ENCODE data around the gene GRIP2.

The GRIP2 gene

GRCh38 chr3:14487086-14487485, 53.1 kb downstream of the GRIP2 start (continued):
- TF ChIP-seq OVOL3 (tag by site-specific recombination; IDR thresholded peaks at IDR 0.05) (no peak), ZNF148 (tag by site-specific recombination; IDR thresholded peaks at IDR 0.05; ENCODE audit: borderline replicate concordance) (no peak), ZNF580 (tag by site-specific recombination; IDR thresholded peaks at IDR 0.05) (no peak), ZFP37 (tag by site-specific recombination; IDR thresholded peaks at IDR 0.05) (no peak), ZNF48 (tag by site-specific recombination; IDR thresholded peaks at IDR 0.05) (no peak), ZNF398 (tag by site-specific recombination; IDR thresholded peaks at IDR 0.05) (no peak)

GRCh38 chr3:14486460-14486859, 53.7 kb downstream of the GRIP2 start:
- Histone ChIP-seq H3K36me3 (ENCODE audit: control insufficient read depth in 2 of 2, insufficient read depth in 1 of 2, low read length in 2 of 2) (peaks cover 4 to 19% of the 10 kb centered on the region in 2 experiments; a peak in 2 of 3 replicates), H3K4me3 (ENCODE audit: low read depth, low read length) (no peak overlapping the region), H3K27ac (ENCODE audit: extremely low read depth, low read depth, low read length) (no peak overlapping the region), H3K4me1 (ENCODE audit: control insufficient read depth, insufficient read depth, low read length) (no peaks in the 10 kb centered on the region), H3K9me3 (ENCODE audit: control insufficient read depth, insufficient read depth, low read depth, low read length) (no peaks in the 10 kb centered on the region)
- POLR2A ChIA-PET: no interaction called here
- no peak for TF ChIP-seq ZBTB7A (tag by site-specific recombination; IDR thresholded peaks at IDR 0.05; ENCODE audit: low read depth)
- TF ChIP-seq KLF10 (tag by site-specific recombination; IDR thresholded peaks at IDR 0.05): 0 out of 2 replicates have a peak, but pooled peaks have one; percentile 21
- TF ChIP-seq ZBTB21 (tag by site-specific recombination; IDR thresholded peaks at IDR 0.05): no peak
- no peak for TF ChIP-seq GLI4 (tag by site-specific recombination; IDR thresholded peaks at IDR 0.05)
- no peak for TF ChIP-seq ZBTB1 (tag by site-specific recombination; IDR thresholded peaks at IDR 0.05)
- CTCF ChIA-PET: interaction anchor here (0.6 to 2.2 kb wide), 3 partner anchors 23 to 283 kb away, joined by 3 to 7 read pairs (median 3); no protein-coding TSS in a partner anchor

- no peaks in the 10 kb centered on the region for H3K9me3 ChIP-seq (ENCODE audit: control insufficient read depth, insufficient read depth, low read depth, low read length)
- no peaks in the 10 kb centered on the region for H3K4me1 ChIP-seq (ENCODE audit: control insufficient read depth, insufficient read depth, low read length)
- no peak for TF ChIP-seq ZNF132 (tag by site-specific recombination; IDR thresholded peaks at IDR 0.05; ENCODE audit: borderline replicate concordance)
- no peak for TF ChIP-seq PBX3 (CRISPR knock-in tag; IDR thresholded peaks at IDR 0.05)
- TF ChIP-seq SCRT2 (tag by site-specific recombination; IDR thresholded peaks at IDR 0.05): peak; percentile 50
- CTCF ChIA-PET: interaction anchor here (0.6 to 2.2 kb wide), 3 partner anchors 23 to 226 kb away, joined by 3 to 7 read pairs (median 4); no protein-coding TSS in a partner anchor
- no peak overlapping the region for H3K27ac ChIP-seq (ENCODE audit: extremely low read depth, low read depth, low read length)
- POLR2A ChIA-PET: no interaction called here
- peaks cover 4 to 19% of the 10 kb centered on the region in 2 experiments; a peak in 2 of 3 replicates for H3K36me3 ChIP-seq (ENCODE audit: control insufficient read depth in 2 of 2, insufficient read depth in 1 of 2, low read length in 2 of 2)
- no peak overlapping the region for H3K4me3 ChIP-seq (ENCODE audit: low read depth, low read length)
Measured at GRCh38 chr3:14485981-14486380, 54.2 kb downstream of the GRIP2 start.

GRCh38 chr3:14484741-14485140, 55.4 kb downstream of the GRIP2 start:
- Histone ChIP-seq H3K36me3 (ENCODE audit: control insufficient read depth in 2 of 2, insufficient read depth in 1 of 2, low read length in 2 of 2) (peaks cover 4 to 21% of the 10 kb centered on the region in 2 experiments; a peak in 2 of 3 replicates), H3K27ac (ENCODE audit: extremely low read depth, low read depth, low read length) (no peak overlapping the region), H3K4me1 (ENCODE audit: control insufficient read depth, insufficient read depth, low read length) (no peaks in the 10 kb centered on the region), H3K4me3 (ENCODE audit: low read depth, low read length) (no peak overlapping the region), H3K9me3 (ENCODE audit: control insufficient read depth, insufficient read depth, low read depth, low read length) (no peaks in the 10 kb centered on the region)
- CTCF ChIA-PET: interaction anchor here (0.7 to 0.9 kb wide), 3 partner anchors 16 to 223 kb away, joined by 3 to 4 read pairs (median 3); no protein-coding TSS in a partner anchor
- no peak for TF ChIP-seq ZNF19 (tag by site-specific recombination; IDR thresholded peaks at IDR 0.05; ENCODE audit: low read depth)
- no peak for TF ChIP-seq AEBP2 (tag by site-specific recombination; IDR thresholded peaks at IDR 0.05; ENCODE audit: borderline replicate concordance)
- TF ChIP-seq ZNF571 (tag by site-specific recombination; IDR thresholded peaks at IDR 0.05): no peak
- POLR2A ChIA-PET: no interaction called here
